Loucy (cell line): ENCODE measurements around the gene ANO2.

Source experiments
- H2AFZ ChIP-seq: fragments of 200-600 bp; sonication (generic); 2 replicates; pipeline ENCODE4 v1.6.0; 2016; ENCODE audit warnings: antibody characterized with exemption, mild to moderate bottlenecking, low read length, moderate library complexity
- H3F3A ChIP-seq: fragments of 200-600 bp; 2 replicates; pipeline ENCODE4 v1.6.0; 2016; ENCODE audit warnings: antibody characterized with exemption, low read depth, mild to moderate bottlenecking
- H3K27me3 ChIP-seq: fragments of 200-600 bp; sonication (generic); 2 replicates; pipeline ENCODE4 v1.6.1; 2014; ENCODE audit warnings: low read length, mild to moderate bottlenecking; ENCODE audit not compliant: insufficient read depth, poor library complexity, severe bottlenecking
- H3K36me3 ChIP-seq: fragments of 200-600 bp; sonication (generic); 2 replicates; pipeline ENCODE4 v1.6.1; 2016; ENCODE audit warnings: low read length; ENCODE audit not compliant: insufficient read depth
- H3K4me1 ChIP-seq: fragments of 200-600 bp; sonication (generic); 2 replicates; pipeline ENCODE4 v1.5.1; 2014; ENCODE audit warnings: low read length, mild to moderate bottlenecking; ENCODE audit not compliant: insufficient read depth, poor library complexity, severe bottlenecking
- H3K4me2 ChIP-seq: fragments of 200-600 bp; sonication (generic); 2 replicates; pipeline ENCODE4 v1.6.0; 2014; ENCODE audit warnings: antibody characterized with exemption, low read length, low read depth, mild to moderate bottlenecking; ENCODE audit not compliant: poor library complexity, severe bottlenecking
- H3K4me3 ChIP-seq: fragments of 200-600 bp; sonication (generic); 2 replicates; pipeline ENCODE4 v1.5.1; 2014; ENCODE audit warnings: low read length, mild to moderate bottlenecking, mixed read lengths; ENCODE audit not compliant: poor library complexity, severe bottlenecking
- H3K79me2 ChIP-seq: fragments of 200-600 bp; sonication (generic); 2 replicates; pipeline ENCODE4 v1.6.1; 2014; ENCODE audit warnings: low read length; ENCODE audit not compliant: insufficient read depth
- H3K9ac ChIP-seq: fragments of 200-600 bp; sonication (generic); 2 replicates; pipeline ENCODE4 v1.6.0; 2014; ENCODE audit warnings: mild to moderate bottlenecking, low read depth, low read length, moderate library complexity; ENCODE audit not compliant: poor library complexity, severe bottlenecking
- H3K9me2 ChIP-seq: fragments of 200-600 bp; sonication (generic); replicated peaks from 2 replicates; pipeline ENCODE4 v1.6.1; 2016; ENCODE audit warnings: low read depth, low read length, mixed read lengths
- H3K9me3 ChIP-seq: fragments of 200-600 bp; sonication (generic); 2 replicates; pipeline ENCODE4 v1.6.1; 2014; ENCODE audit warnings: mild to moderate bottlenecking, antibody characterized with exemption, low read length, low read depth; ENCODE audit not compliant: insufficient read depth
- H4K20me1 ChIP-seq: fragments of 200-600 bp; sonication (generic); 2 replicates; pipeline ENCODE4 v1.6.0; 2014; ENCODE audit warnings: antibody characterized with exemption, low read length, mild to moderate bottlenecking; ENCODE audit not compliant: insufficient read depth, poor library complexity, severe bottlenecking
- EZH2phosphoT487 ChIP-seq: fragments of 200-600 bp; IDR thresholded peaks from 2 replicates; pipeline ENCODE4 v1.6.1; 2018; ENCODE audit warnings: antibody characterized with exemption, mild to moderate bottlenecking, moderate library complexity, borderline replicate concordance
- TF ChIP-seq, protein P1 (sequence below): fragments of 200-600 bp; sonication (generic); conservative IDR thresholded peaks from 2 replicates; pipeline ENCODE4 v1.5.1; 2014; ENCODE audit warnings: mild to moderate bottlenecking, antibody characterized with exemption, low read length

Gene ANO2

GRCh38 chr12:5758347-5758746 lies 186.7 kb downstream of the ANO2 start:
- H2AFZ ChIP-seq: no peak overlapping the region

DNA sequence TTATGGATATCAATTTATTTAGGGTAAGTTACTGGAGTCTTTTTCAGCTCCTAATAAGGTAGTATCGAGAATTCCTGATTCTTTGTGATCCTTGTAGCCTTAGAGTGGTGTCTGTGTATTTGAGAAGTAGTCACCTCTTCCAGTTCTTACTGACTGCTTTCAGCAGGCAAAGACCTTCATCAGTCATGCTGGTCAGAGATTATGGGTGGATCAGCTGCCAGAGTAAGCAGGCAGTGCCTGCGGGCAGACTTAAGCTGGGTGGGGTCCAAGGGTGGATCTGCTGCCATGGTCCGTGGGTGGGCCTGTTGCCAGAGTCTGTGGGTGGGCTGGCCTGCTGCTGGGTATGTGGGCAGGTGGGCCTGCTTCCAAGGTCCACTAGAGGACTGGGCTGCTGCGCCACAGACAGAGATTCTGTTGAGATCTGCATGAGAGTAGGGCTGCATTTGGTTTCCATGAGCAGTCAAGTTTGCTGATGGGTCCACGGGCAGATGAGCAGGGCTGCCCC lies 188.7 kb downstream of the ANO2 start:
- no peaks in the 10 kb centered on the region for H3K4me1 ChIP-seq
- H3K4me2 ChIP-seq: no peak overlapping the region
- H2AFZ ChIP-seq: no peak overlapping the region
- no peak overlapping the region for H3K9ac ChIP-seq
- TF ChIP-seq EZH2phosphoT487: no peak
- TF ChIP-seq, protein P1, sequence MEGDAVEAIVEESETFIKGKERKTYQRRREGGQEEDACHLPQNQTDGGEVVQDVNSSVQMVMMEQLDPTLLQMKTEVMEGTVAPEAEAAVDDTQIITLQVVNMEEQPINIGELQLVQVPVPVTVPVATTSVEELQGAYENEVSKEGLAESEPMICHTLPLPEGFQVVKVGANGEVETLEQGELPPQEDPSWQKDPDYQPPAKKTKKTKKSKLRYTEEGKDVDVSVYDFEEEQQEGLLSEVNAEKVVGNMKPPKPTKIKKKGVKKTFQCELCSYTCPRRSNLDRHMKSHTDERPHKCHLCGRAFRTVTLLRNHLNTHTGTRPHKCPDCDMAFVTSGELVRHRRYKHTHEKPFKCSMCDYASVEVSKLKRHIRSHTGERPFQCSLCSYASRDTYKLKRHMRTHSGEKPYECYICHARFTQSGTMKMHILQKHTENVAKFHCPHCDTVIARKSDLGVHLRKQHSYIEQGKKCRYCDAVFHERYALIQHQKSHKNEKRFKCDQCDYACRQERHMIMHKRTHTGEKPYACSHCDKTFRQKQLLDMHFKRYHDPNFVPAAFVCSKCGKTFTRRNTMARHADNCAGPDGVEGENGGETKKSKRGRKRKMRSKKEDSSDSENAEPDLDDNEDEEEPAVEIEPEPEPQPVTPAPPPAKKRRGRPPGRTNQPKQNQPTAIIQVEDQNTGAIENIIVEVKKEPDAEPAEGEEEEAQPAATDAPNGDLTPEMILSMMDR: no peak
- H3K4me3 ChIP-seq: no peak overlapping the region
- H3K27me3 ChIP-seq: no peaks in the 10 kb centered on the region
- H4K20me1 ChIP-seq: no peaks in the 10 kb centered on the region
- H3K36me3 ChIP-seq: no peaks in the 10 kb centered on the region
- H3K9me3 ChIP-seq: no peaks in the 10 kb centered on the region
- H3F3A ChIP-seq: no peaks in the 10 kb centered on the region
- H3K9me2 ChIP-seq: no peaks in the 10 kb centered on the region
- no peaks in the 10 kb centered on the region for H3K79me2 ChIP-seq

More at GRCh38 chr12:5758347-5758746, 186.7 kb downstream of the ANO2 start:
- H4K20me1 ChIP-seq: no peaks in the 10 kb centered on the region
- no peaks in the 10 kb centered on the region for H3K27me3 ChIP-seq
- no peaks in the 10 kb centered on the region for H3K79me2 ChIP-seq
- no peaks in the 10 kb centered on the region for H3K36me3 ChIP-seq
- no peak for TF ChIP-seq EZH2phosphoT487
- TF ChIP-seq, protein P1: no peak
- no peak overlapping the region for H3K4me2 ChIP-seq
- no peaks in the 10 kb centered on the region for H3K9me2 ChIP-seq
- no peaks in the 10 kb centered on the region for H3F3A ChIP-seq
- no peak overlapping the region for H3K4me3 ChIP-seq
- H3K9ac ChIP-seq: no peak overlapping the region
- H3K9me3 ChIP-seq: no peaks in the 10 kb centered on the region
- H3K4me1 ChIP-seq: no peaks in the 10 kb centered on the region

DNA sequence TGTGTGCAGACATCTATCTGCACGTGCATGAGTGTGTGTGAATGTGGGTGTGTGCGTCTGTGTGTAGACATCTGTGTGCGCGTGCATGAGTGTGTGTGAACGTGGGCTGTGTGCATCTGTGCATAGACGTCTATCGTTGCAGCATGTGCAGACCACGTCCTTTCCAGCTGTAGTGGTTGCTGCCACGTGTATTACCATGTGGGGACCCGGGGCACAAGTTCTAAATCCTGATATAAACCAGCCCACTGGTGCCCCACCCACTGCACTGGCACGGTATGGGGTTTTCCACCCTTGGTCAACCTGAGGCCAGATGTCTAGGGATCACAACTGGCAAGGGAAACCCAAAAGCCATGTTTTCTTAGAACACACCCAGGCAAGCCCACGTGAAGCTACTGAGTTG lies 197.0 kb downstream of the ANO2 start:
- Histone ChIP-seq H4K20me1 (no peaks in the 10 kb centered on the region), H3K27me3 (no peaks in the 10 kb centered on the region), H3K4me1 (peaks cover 14% of the 10 kb centered on the region), H3K9ac (no peak overlapping the region), H3K79me2 (no peaks in the 10 kb centered on the region), H2AFZ (no peak overlapping the region), H3K9me3 (no peaks in the 10 kb centered on the region), H3F3A (no peaks in the 10 kb centered on the region), H3K4me3 (no peak overlapping the region), H3K9me2 (no peaks in the 10 kb centered on the region), H3K36me3 (no peaks in the 10 kb centered on the region), H3K4me2 (no peak overlapping the region)
- TF ChIP-seq, protein P1: no peak
- TF ChIP-seq EZH2phosphoT487: no peak
